Body of pancreas (tissue), 4 donors: ENCODE results near the gene CMIP. TPM values are rescaled to one million over a fixed set of nuclear protein-coding genes. Genes with fewer than 3 reads are reported as not detected.

Source experiments
- ATAC-seq: fragments of 150-250 bp; one replicate; pipeline ENCODE4 v1.9.1; 2016
- DNase-seq, 4 donors: peaks; one replicate each; pipeline ENCODE4 v3.0.0-alpha.2; 2019
- H3K27ac ChIP-seq, 4 donors: fragments of 200-600 bp; sonication (generic); 1 replicate in 3 of 4; 2 replicates in 1 of 4; pipeline versions ENCODE4 v1.5.1 to v1.6.1; 2016 to 2019; ENCODE audit warnings: mild to moderate bottlenecking in 1 of 4, mixed read lengths in 1 of 4, moderate library complexity in 1 of 4
- H3K27me3 ChIP-seq, 2 donors: fragments of 200-600 bp; sonication (generic); one replicate each; pipeline ENCODE4 v1.6.0; 2016; ENCODE audit warnings: mild to moderate bottlenecking in 1 of 2
- H3K36me3 ChIP-seq, 2 donors: fragments of 200-600 bp; sonication (generic); replicated peaks in 1 of 2; 2 replicates each; pipeline ENCODE4 v1.5.1; 2016; ENCODE audit warnings: low read depth in 2 of 2; ENCODE audit not compliant: insufficient read depth in 1 of 2
- H3K4me1 ChIP-seq: fragments of 200-600 bp; sonication (generic); one replicate; pipeline ENCODE4 v1.6.0; 2016
- H3K4me3 ChIP-seq, 2 donors: fragments of 200-600 bp; sonication (generic); 1 replicate in 1 of 2; 2 replicates in 1 of 2; pipeline ENCODE4 v1.5.1; 2016 to 2019
- H3K9me3 ChIP-seq, 3 donors: fragments of 200-600 bp; sonication (generic); 1 replicate in 2 of 3; 2 replicates in 1 of 3; pipeline ENCODE4 v1.5.1; 2016
- POLR2A ChIP-seq, 3 donors: fragments of 450-650 bp; IDR thresholded peaks; one replicate each; pipeline ENCODE4 v1.6.1; 2016; ENCODE audit warnings: antibody characterized with exemption in 3 of 3, mild to moderate bottlenecking in 2 of 3
- WGBS, 2 donors: methylation state at CpG; one replicate each; pipeline ENCODE4 v1.1.5; 2017; 5-methylcytosine and 5-hydroxymethylcytosine counted together
- intact Hi-C: fragments of 100-400 bp; cut with DNase I; formaldehyde crosslinking; loops from one replicate; pipeline ENCODE4 v1.15.1; 2023
- total RNA-seq, 2 donors: library from RNA; depleted of rRNA; stranded (reverse); fragments of >200 nt; gene quantifications; one replicate each; pipeline ENCODE4 v1.1.0, GENCODE V29; 2016
- TF ChIP-seq, protein P1 (sequence below), 7 experiments: fragments of 450-650 bp in 4 of 7; fragments of 200-600 bp in 3 of 7; sonication (generic) in 3 of 7; IDR thresholded peaks; one replicate each; pipeline ENCODE4 v1.5.1; 2016 to 2019; ENCODE audit warnings: antibody characterized with exemption in 7 of 7

The CMIP gene
- total RNA-seq, 2 donors from 2014 or later: 18.7 to 18.8 TPM

DNA sequence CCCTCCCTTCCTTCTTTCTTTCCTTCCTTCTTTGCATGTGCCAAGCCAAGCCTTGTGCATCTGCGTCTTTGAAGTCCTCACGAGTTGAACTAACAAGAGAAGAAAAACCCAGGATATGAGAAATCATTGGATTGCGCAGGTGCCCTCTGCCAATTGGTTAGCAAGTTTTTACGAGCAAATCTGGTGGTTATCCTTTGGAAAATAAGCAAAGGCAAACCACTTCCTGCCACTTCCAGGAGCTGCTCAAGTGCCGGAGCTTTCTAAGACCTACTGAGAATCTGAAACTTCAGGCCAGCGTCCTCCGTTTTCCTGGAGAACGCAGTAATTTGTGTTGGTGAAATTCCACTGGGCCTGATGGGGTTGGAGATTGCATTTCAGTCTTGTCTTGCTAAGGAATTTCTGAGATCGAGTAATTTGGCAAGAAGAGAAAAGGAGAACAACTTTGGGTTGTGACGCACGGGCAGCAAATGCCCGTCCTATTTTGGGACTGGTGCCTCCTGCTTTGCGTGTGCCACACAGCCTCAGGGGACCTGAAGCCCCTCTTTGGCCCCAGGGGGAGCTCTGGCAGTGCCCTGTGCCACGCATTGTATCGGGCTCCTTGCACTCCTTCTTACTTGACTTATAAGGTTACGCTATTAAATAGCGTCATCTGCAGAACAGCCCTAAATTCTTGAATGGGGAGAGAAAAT, 56.4 kb downstream of the CMIP start:
- TF ChIP-seq, protein P1, sequence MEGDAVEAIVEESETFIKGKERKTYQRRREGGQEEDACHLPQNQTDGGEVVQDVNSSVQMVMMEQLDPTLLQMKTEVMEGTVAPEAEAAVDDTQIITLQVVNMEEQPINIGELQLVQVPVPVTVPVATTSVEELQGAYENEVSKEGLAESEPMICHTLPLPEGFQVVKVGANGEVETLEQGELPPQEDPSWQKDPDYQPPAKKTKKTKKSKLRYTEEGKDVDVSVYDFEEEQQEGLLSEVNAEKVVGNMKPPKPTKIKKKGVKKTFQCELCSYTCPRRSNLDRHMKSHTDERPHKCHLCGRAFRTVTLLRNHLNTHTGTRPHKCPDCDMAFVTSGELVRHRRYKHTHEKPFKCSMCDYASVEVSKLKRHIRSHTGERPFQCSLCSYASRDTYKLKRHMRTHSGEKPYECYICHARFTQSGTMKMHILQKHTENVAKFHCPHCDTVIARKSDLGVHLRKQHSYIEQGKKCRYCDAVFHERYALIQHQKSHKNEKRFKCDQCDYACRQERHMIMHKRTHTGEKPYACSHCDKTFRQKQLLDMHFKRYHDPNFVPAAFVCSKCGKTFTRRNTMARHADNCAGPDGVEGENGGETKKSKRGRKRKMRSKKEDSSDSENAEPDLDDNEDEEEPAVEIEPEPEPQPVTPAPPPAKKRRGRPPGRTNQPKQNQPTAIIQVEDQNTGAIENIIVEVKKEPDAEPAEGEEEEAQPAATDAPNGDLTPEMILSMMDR (IDR thresholded peaks at IDR 0.05): no peak
- no peak for TF ChIP-seq POLR2A (IDR thresholded peaks at IDR 0.05)
- Histone ChIP-seq H3K4me3 (no peak overlapping the region), H3K27ac (peak overlapping the region in 2 of 4 donors; percentile 22 to 24)

DNA sequence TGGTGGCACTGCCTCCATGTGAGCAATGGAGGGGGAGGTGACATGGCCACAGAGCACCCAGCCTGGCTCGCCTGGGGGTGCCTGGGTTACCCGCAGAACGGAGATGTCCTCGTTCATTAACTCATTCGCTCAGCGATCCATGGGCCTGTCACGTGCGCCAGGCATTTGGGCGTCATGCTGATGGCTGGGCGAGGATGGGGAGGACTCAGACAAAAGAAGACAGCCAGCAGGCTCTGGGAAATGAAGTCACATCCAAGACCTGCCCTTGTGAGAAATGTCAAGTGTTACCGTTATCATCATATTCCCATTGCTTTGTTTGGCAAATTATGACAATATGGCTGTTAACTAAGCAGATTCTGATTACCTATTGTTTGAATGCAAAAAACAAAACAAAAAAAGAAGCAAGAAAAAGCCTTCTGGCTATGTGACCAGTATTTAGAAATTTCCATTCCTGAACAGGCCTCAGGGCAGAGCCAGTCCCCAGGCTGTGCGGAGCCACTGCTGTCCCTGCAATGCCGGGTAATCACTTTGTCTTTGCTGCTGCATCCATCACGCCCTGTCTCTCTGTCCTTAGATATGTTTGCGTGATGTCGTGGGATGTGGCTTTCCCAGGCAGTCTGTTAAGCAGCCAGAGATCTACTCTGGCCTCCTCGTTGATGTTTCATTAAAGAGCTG, 57.9 kb downstream of the CMIP start:
- no peaks in the 10 kb centered on the region for H3K27me3 ChIP-seq
- DNase-seq (no peak), ATAC-seq (no peak)
- H3K9me3 ChIP-seq: no peaks in the 10 kb centered on the region
- H3K36me3 ChIP-seq: no peaks in the 10 kb centered on the region
- H3K27ac ChIP-seq: no peak overlapping the region
- WGBS, 2 donors: 90% methylated on average over 17 of the region's 17 CpGs
- H3K4me1 ChIP-seq: no peaks in the 10 kb centered on the region
- no peak for TF ChIP-seq POLR2A (IDR thresholded peaks at IDR 0.05)
- TF ChIP-seq, protein P1 (IDR thresholded peaks at IDR 0.05): no peak
- intact Hi-C loops: no loop called here
- H3K4me3 ChIP-seq: no peak overlapping the region

More for the DNA sequence above, 56.4 kb downstream of the CMIP start:
- no peaks in the 10 kb centered on the region for H3K27me3 ChIP-seq
- H3K4me1 ChIP-seq: peaks cover 12% of the 10 kb centered on the region
- H3K36me3 ChIP-seq: no peaks in the 10 kb centered on the region
- ATAC-seq (no peak), DNase-seq (no peak)
- intact Hi-C loops: no loop called here
- 79 to 90% methylated on average over 17 of the region's 17 CpGs for WGBS, 2 donors
- H3K9me3 ChIP-seq: no peaks in the 10 kb centered on the region

- intact Hi-C loops: no loop called here
- no peaks in the 10 kb centered on the region for H3K9me3 ChIP-seq
- DNase-seq (peak in 1 of 4 donors; percentile 41), ATAC-seq (no peak)
- no peak overlapping the region for H3K4me3 ChIP-seq
- 76 to 83% methylated on average over 6 to 13 of the region's 13 CpGs for WGBS, 2 donors
- no peaks in the 10 kb centered on the region for H3K27me3 ChIP-seq
- no peaks in the 10 kb centered on the region for H3K36me3 ChIP-seq
- TF ChIP-seq, protein P1 (IDR thresholded peaks at IDR 0.05): no peak
- no peak for TF ChIP-seq POLR2A (IDR thresholded peaks at IDR 0.05)
- H3K4me1 ChIP-seq: no peaks in the 10 kb centered on the region
- no peak overlapping the region for H3K27ac ChIP-seq
Observed at GRCh38 chr16:81505011-81505661, 60.5 kb downstream of the CMIP start.

DNA sequence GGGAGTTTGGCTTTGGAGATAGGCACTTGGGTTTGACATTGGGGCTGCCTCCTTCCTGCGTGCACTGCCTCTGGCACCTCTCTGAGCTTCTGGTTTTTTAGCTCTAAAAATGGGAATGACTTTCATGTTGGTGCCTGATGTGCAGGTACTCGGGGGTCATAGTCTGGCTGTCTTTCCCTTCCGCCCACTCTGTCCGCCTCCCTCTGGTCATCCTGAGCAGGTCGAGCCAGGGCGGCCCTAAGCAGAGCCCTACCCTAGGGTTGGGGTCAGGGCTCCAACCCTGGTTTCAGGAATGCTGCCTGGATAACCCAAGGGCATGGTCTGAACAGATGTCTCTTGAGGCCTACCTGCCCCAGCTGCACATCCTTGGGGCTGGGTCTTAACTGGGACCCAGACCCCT, 64.8 kb downstream of the CMIP start:
- DNase-seq (no peak), ATAC-seq (no peak)
- TF ChIP-seq POLR2A (IDR thresholded peaks at IDR 0.05): no peak
- TF ChIP-seq, protein P1 (IDR thresholded peaks at IDR 0.05): no peak
- intact Hi-C loops: no loop called here
- Histone ChIP-seq H3K27ac (no peak overlapping the region), H3K4me3 (no peak overlapping the region), H3K9me3 (no peaks in the 10 kb centered on the region), H3K4me1 (peaks cover 17% of the 10 kb centered on the region), H3K36me3 (no peaks in the 10 kb centered on the region), H3K27me3 (no peaks in the 10 kb centered on the region)
- 86 to 95% methylated on average over 5 to 6 of the region's 6 CpGs for WGBS, 2 donors
